SU-DHL-6 (cell line): ENCODE measurements around the gene DOCK6.

Experiments
- H2AFZ ChIP-seq: fragments of 200-600 bp; sonication (generic); 2 replicates; pipeline ENCODE4 v1.6.1; 2014; ENCODE audit warnings: low read depth, mild to moderate bottlenecking, moderate library complexity, mixed read lengths, antibody characterized with exemption, low read length; ENCODE audit not compliant: severe bottlenecking
- H3F3A ChIP-seq: fragments of 200-600 bp; shearing (Covaris generic); 2 replicates; pipeline ENCODE4 v1.6.0; 2016; ENCODE audit warnings: antibody characterized with exemption, mild to moderate bottlenecking; ENCODE audit not compliant: insufficient read depth
- H3K27ac ChIP-seq: fragments of 200-600 bp; sonication (generic); 2 replicates; pipeline ENCODE4 v1.5.1; 2016; ENCODE audit warnings: low read depth, mild to moderate bottlenecking, low read length, moderate library complexity, mixed read lengths
- H3K27me3 ChIP-seq: fragments of 200-600 bp; sonication (generic), shearing (Covaris generic); 2 replicates; pipeline ENCODE4 v1.6.0; 2014; ENCODE audit warnings: mild to moderate bottlenecking, low read length
- H3K36me3 ChIP-seq: fragments of 200-600 bp; sonication (generic); 2 replicates; pipeline ENCODE4 v1.6.1; 2014; ENCODE audit warnings: mild to moderate bottlenecking, low read length, mixed read lengths
- H3K4me2 ChIP-seq: fragments of 300-600, 200-600 bp; shearing (Covaris generic), sonication (generic); 2 replicates; pipeline ENCODE4 v1.6.0; 2014; ENCODE audit warnings: low read length, low read depth, mild to moderate bottlenecking; ENCODE audit not compliant: poor library complexity, severe bottlenecking
- H3K4me3 ChIP-seq: fragments of 200-600 bp; sonication (generic); 2 replicates; pipeline ENCODE4 v1.5.1; 2014; ENCODE audit warnings: antibody characterized with exemption, low read length, mild to moderate bottlenecking, mixed read lengths; ENCODE audit not compliant: insufficient read depth, poor library complexity, severe bottlenecking
- H3K79me2 ChIP-seq: fragments of 200-600 bp; sonication (generic); 2 replicates; pipeline ENCODE4 v1.6.1; 2014; ENCODE audit warnings: mild to moderate bottlenecking, low read length, moderate library complexity; ENCODE audit not compliant: insufficient read depth
- H3K9ac ChIP-seq: fragments of 200-600 bp; sonication (generic); 2 replicates; pipeline ENCODE4 v1.7.0; 2014; ENCODE audit warnings: mild to moderate bottlenecking, low read length
- H3K9me2 ChIP-seq: fragments of 200-600 bp; sonication (generic); replicated peaks from 2 replicates; pipeline ENCODE4 v1.6.1; 2014; ENCODE audit warnings: low read length; ENCODE audit not compliant: insufficient read depth
- H3K9me3 ChIP-seq: fragments of 200-600 bp; sonication (generic); 2 replicates; pipeline ENCODE4 v1.6.1; 2014; ENCODE audit warnings: low read length, mixed read lengths; ENCODE audit not compliant: insufficient read depth
- H4K20me1 ChIP-seq: fragments of 200-600 bp; sonication (generic); 2 replicates; pipeline ENCODE4 v1.6.1; 2014; ENCODE audit warnings: low read depth, mild to moderate bottlenecking, antibody characterized with exemption, low read length, moderate library complexity, mixed read lengths
- EZH2phosphoT487 ChIP-seq: fragments of 200-600 bp; sonication (generic), shearing (Covaris generic); conservative IDR thresholded peaks from 2 replicates; pipeline ENCODE4 v1.6.1; 2018; ENCODE audit warnings: mild to moderate bottlenecking, antibody characterized with exemption, low read length, moderate library complexity, mixed read lengths
- TF ChIP-seq, protein P1 (sequence below): fragments of 200-600 bp; sonication (generic); IDR thresholded peaks from one replicate; pipeline ENCODE4 v1.5.1; 2017; ENCODE audit warnings: antibody characterized with exemption, mild to moderate bottlenecking, low read length, moderate library complexity; ENCODE audit not compliant: insufficient read depth, poor library complexity, severe bottlenecking

DOCK6 gene

DNA sequence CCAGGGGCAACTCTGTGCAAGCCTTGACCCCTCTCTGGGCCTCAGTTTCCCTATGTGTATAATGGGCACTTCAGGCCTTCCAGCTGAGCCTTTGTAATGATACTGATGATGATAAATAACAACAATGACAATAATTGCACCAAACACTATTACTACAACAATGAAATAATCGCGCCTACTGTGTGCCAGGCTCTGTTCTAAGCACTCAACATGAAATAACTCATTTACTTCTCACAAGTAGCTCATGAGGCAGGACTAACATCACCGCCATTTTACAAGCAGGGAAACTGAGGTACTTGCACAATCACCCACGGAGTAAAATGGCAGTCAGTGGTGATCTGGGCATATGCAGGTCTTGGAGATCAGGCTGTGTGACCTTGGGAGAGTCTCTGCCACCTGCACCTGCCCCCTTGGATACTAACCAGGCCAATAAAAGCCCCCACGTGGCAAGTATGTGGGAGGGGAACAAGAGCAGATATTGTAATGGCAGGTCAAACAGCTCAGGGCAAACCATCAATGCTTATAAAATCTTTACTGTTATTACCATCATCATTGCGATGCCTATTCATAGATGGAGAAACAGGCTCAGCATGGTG is 23.4 kb downstream of the DOCK6 start:
- no peaks in the 10 kb centered on the region for H3K9me2 ChIP-seq
- no peaks in the 10 kb centered on the region for H3K9me3 ChIP-seq
- no peak overlapping the region for H3K9ac ChIP-seq
- no peak for TF ChIP-seq EZH2phosphoT487
- TF ChIP-seq, protein P1, sequence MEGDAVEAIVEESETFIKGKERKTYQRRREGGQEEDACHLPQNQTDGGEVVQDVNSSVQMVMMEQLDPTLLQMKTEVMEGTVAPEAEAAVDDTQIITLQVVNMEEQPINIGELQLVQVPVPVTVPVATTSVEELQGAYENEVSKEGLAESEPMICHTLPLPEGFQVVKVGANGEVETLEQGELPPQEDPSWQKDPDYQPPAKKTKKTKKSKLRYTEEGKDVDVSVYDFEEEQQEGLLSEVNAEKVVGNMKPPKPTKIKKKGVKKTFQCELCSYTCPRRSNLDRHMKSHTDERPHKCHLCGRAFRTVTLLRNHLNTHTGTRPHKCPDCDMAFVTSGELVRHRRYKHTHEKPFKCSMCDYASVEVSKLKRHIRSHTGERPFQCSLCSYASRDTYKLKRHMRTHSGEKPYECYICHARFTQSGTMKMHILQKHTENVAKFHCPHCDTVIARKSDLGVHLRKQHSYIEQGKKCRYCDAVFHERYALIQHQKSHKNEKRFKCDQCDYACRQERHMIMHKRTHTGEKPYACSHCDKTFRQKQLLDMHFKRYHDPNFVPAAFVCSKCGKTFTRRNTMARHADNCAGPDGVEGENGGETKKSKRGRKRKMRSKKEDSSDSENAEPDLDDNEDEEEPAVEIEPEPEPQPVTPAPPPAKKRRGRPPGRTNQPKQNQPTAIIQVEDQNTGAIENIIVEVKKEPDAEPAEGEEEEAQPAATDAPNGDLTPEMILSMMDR: no peak
- H3K79me2 ChIP-seq: no peaks in the 10 kb centered on the region
- H3K27me3 ChIP-seq: no peaks in the 10 kb centered on the region
- H3K36me3 ChIP-seq: no peaks in the 10 kb centered on the region
- H3K4me2 ChIP-seq: no peak overlapping the region
- H4K20me1 ChIP-seq: no peaks in the 10 kb centered on the region
- H3K4me3 ChIP-seq: no peak overlapping the region
- H3K27ac ChIP-seq: no peak overlapping the region
- H3F3A ChIP-seq: no peaks in the 10 kb centered on the region
- H2AFZ ChIP-seq: no peak overlapping the region

DNA sequence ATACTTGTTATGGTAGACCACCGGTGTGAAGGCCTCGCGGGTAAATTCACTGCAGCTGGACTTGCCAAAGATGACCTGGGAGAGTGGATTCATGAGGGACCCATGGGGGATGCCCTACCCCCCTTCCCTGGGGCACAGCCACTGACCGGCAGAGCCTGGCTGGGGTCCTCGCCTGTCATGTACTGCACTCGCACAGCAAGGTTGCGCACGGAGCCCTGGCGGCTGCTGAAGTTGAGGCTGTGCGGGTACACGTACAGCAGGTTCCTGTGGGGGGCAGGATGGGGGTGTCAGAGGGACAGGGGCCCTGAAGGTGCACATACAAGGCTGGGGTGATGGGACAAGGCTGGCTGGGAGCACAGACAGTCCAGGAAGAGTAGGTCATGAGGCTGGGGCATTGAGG is 24.3 kb downstream of the DOCK6 start:
- TF ChIP-seq EZH2phosphoT487: no peak
- TF ChIP-seq, protein P1: no peak
- H3K79me2 ChIP-seq: no peaks in the 10 kb centered on the region
- H2AFZ ChIP-seq: no peak overlapping the region
- no peaks in the 10 kb centered on the region for H3K9me3 ChIP-seq
- no peaks in the 10 kb centered on the region for H3F3A ChIP-seq
- H4K20me1 ChIP-seq: no peaks in the 10 kb centered on the region
- no peaks in the 10 kb centered on the region for H3K27me3 ChIP-seq
- H3K4me2 ChIP-seq: no peak overlapping the region
- H3K9me2 ChIP-seq: no peaks in the 10 kb centered on the region
- no peak overlapping the region for H3K27ac ChIP-seq
- H3K36me3 ChIP-seq: no peaks in the 10 kb centered on the region
- H3K4me3 ChIP-seq: no peak overlapping the region
- H3K9ac ChIP-seq: no peak overlapping the region

DNA sequence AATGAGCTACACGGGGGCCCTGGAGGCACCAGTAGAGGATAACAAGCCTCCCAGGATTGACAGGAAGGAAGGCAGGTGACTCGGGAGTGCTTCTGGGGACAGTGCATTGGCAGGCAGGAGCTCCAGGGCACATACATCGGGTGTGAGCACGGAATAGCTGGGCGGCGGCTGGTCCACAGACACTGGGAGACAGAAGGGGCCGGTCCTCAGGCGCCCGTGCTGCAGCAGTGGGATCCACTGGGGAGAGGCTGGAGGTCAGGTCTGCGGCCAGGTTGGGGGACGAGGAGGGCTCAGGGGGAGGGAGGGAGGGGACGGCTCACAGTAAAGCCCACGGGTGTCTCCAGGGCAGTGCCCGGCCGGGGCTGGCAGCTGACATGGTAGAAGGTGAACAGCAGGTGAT is 25.0 kb downstream of the DOCK6 start:
- Histone ChIP-seq H3K4me2 (no peak overlapping the region), H3K9me2 (no peaks in the 10 kb centered on the region), H4K20me1 (no peaks in the 10 kb centered on the region), H3K4me3 (no peak overlapping the region), H3K9me3 (no peaks in the 10 kb centered on the region), H3F3A (no peaks in the 10 kb centered on the region), H3K36me3 (no peaks in the 10 kb centered on the region), H3K79me2 (no peaks in the 10 kb centered on the region), H3K27me3 (no peaks in the 10 kb centered on the region), H2AFZ (no peak overlapping the region), H3K9ac (no peak overlapping the region), H3K27ac (no peak overlapping the region)
- TF ChIP-seq, protein P1: no peak
- TF ChIP-seq EZH2phosphoT487: no peak
